ENCODE results near the gene PIGR. TPM values are rescaled to one million over a fixed set of nuclear protein-coding genes. Genes with fewer than 3 reads are reported as not detected.

The PIGR gene
- total RNA-seq, 1 donor from 2014 or later = 0.13 TPM

- ATAC-seq (ENCODE audit: poor library complexity) = no peak
- DNase-seq = no peak
- intact Hi-C loops (cut with DNase I) = no loop called here
Measured at GRCh38 chr1:206963119-206963712, 16.9 kb upstream of the PIGR start.

- ATAC-seq (ENCODE audit: poor library complexity) = no peak
- intact Hi-C loops (cut with DNase I) = no loop called here
- no peak for DNase-seq
Measured at GRCh38 chr1:206962272-206962671, 16.0 kb upstream of the PIGR start.

GRCh38 chr1:206961668-206962067 is 15.4 kb upstream of the PIGR start:
- ATAC-seq (ENCODE audit: poor library complexity) (no peak), DNase-seq (no peak)
- intact Hi-C loops (cut with DNase I) = no loop called here

- DNase-seq (no peak), ATAC-seq (ENCODE audit: poor library complexity) (no peak)
- intact Hi-C loops (cut with DNase I) = no loop called here
Measured at GRCh38 chr1:206960676-206961386, 14.6 kb upstream of the PIGR start.

GRCh38 chr1:206958144-206958543 is 11.9 kb upstream of the PIGR start:
- DNase-seq = no peak
- no peak for ATAC-seq (ENCODE audit: poor library complexity)
- intact Hi-C loops (cut with DNase I) = no loop called here

GRCh38 chr1:206957639-206958038 is 11.4 kb upstream of the PIGR start:
- DNase-seq (no peak), ATAC-seq (ENCODE audit: poor library complexity) (no peak)
- intact Hi-C loops (cut with DNase I) = no loop called here

GRCh38 chr1:206955476-206956451 is 9.5 kb upstream of the PIGR start:
- ATAC-seq (ENCODE audit: poor library complexity) = peak; percentile 35
- DNase-seq = no peak
- intact Hi-C loops (cut with DNase I) = no loop called here

- DNase-seq (no peak), ATAC-seq (ENCODE audit: poor library complexity) (no peak)
- intact Hi-C loops (cut with DNase I) = no loop called here
Measured at GRCh38 chr1:206954459-206955342, 8.4 kb upstream of the PIGR start.

GRCh38 chr1:206953626-206954025 is 7.4 kb upstream of the PIGR start:
- no peak for ATAC-seq (ENCODE audit: poor library complexity)
- no peak for DNase-seq
- intact Hi-C loops (cut with DNase I) = no loop called here

- ATAC-seq (ENCODE audit: poor library complexity) (peak; percentile 16), DNase-seq (no peak)
- intact Hi-C loops (cut with DNase I) = no loop called here
Measured at GRCh38 chr1:206953126-206953525, 6.9 kb upstream of the PIGR start.

GRCh38 chr1:206952171-206952570 is 5.9 kb upstream of the PIGR start:
- intact Hi-C loops (cut with DNase I) = no loop called here
- ATAC-seq (ENCODE audit: poor library complexity) (no peak), DNase-seq (no peak)

GRCh38 chr1:206951318-206952100 is 5.2 kb upstream of the PIGR start:
- DNase-seq = no peak
- ATAC-seq (ENCODE audit: poor library complexity) = no peak
- intact Hi-C loops (cut with DNase I) = no loop called here

- intact Hi-C loops (cut with DNase I) = no loop called here
- ATAC-seq (ENCODE audit: poor library complexity) (no peak), DNase-seq (no peak)
Measured at GRCh38 chr1:206949641-206950040, 3.4 kb upstream of the PIGR start.

- no peak for ATAC-seq (ENCODE audit: poor library complexity)
- no peak for DNase-seq
- intact Hi-C loops (cut with DNase I) = no loop called here
Measured at GRCh38 chr1:206949208-206949607, 2.9 kb upstream of the PIGR start.

GRCh38 chr1:206947255-206947654 is 989 bp upstream of the PIGR start:
- DNase-seq (no peak), ATAC-seq (ENCODE audit: poor library complexity) (no peak)
- intact Hi-C loops (cut with DNase I) = no loop called here

GRCh38 chr1:206945779-206946178 is 487 bp downstream of the PIGR start:
- intact Hi-C loops (cut with DNase I) = no loop called here
- no peak for DNase-seq
- ATAC-seq (ENCODE audit: poor library complexity) = no peak

GRCh38 chr1:206944703-206945102 is 1.6 kb downstream of the PIGR start:
- ATAC-seq (ENCODE audit: poor library complexity) (no peak), DNase-seq (no peak)
- intact Hi-C loops (cut with DNase I) = no loop called here
